Kidney (tissue), 14 donors: ENCODE results near the gene PNLIPRP2. TPM values are rescaled to one million over a fixed set of nuclear protein-coding genes. Genes with fewer than 3 reads are reported as not detected.

Experiments used
- DNase-seq, 5 donors: peaks; one replicate each; pipeline ENCODE4 v3.0.0-alpha.2; 2013 to 2020
- FAIRE-seq: peaks from 2 replicates; lab custom pipeline; 2012; peaks lifted over from hg19 to GRCh38; lab: Jason Lieb, UNC
- H3K27ac ChIP-seq, 2 donors: one replicate each; pipeline ENCODE4 v1.7.0; 2013; ENCODE audit warnings: low read depth in 2 of 2, low read length in 2 of 2, inconsistent platforms in 1 of 2
- H3K27me3 ChIP-seq: one replicate; pipeline ENCODE4 v1.7.1; 2013; ENCODE audit warnings: low read length, inconsistent platforms; ENCODE audit not compliant: control insufficient read depth, insufficient read depth
- H3K36me3 ChIP-seq, 3 donors: one replicate each; pipeline versions ENCODE4 v1.7.0 to v1.7.1; 2013; ENCODE audit warnings: low read length in 3 of 3, control low read depth in 1 of 3, inconsistent platforms in 1 of 3; ENCODE audit not compliant: insufficient read depth in 3 of 3, control insufficient read depth in 2 of 3
- H3K4me1 ChIP-seq, 3 donors: one replicate each; pipeline versions ENCODE4 v1.7.0 to v1.7.1; 2013; ENCODE audit warnings: low read length in 3 of 3, inconsistent platforms in 1 of 3, low read depth in 1 of 3; ENCODE audit not compliant: control insufficient read depth in 2 of 3, insufficient read depth in 2 of 3
- H3K4me3 ChIP-seq, 3 donors: one replicate each; pipeline versions ENCODE4 v1.7.0 to v1.8.1; 2013; ENCODE audit warnings: low read length in 3 of 3, control low read depth in 1 of 3, inconsistent platforms in 1 of 3
- H3K9ac ChIP-seq, 3 donors: one replicate each; pipeline versions ENCODE4 v1.7.0 to v1.7.1; 2013; ENCODE audit warnings: low read length in 3 of 3, control low read depth in 1 of 3, inconsistent platforms in 1 of 3
- H3K9me3 ChIP-seq, 3 donors: one replicate each; pipeline versions ENCODE4 v1.7.0 to v1.7.1; 2013; ENCODE audit warnings: low read length in 3 of 3, control low read depth in 1 of 3, inconsistent platforms in 1 of 3; ENCODE audit not compliant: control insufficient read depth in 2 of 3, insufficient read depth in 1 of 3
- intact Hi-C: fragments of 100-400 bp; cut with DNase I; formaldehyde crosslinking; loops from one replicate; pipeline ENCODE4 v1.11.1; 2022
- polyA plus RNA-seq: library from polyadenylated mRNA; stranded (reverse); fragments of 350-450 nt; fragmentation: Illumina TruSeq; extraction: RNeasy Lipid Tissue Mini Kit (QIAGEN cat#74804); gene quantifications from one replicate; pipeline ENCODE4 v1.2.3, GENCODE V29; 2014; ENCODE audit warnings: low read depth, low replicate concordance; ENCODE audit not compliant: insufficient read depth
- total RNA-seq: library from RNA; stranded (reverse); fragmentation: NEBNext Ultra II Directional; extraction: Animal tissue kit (Norgen Biotek cat#: 25700); gene quantifications from one replicate; pipeline ENCODE4 v1.2.1, GENCODE V29; 2021
- TF ChIP-seq, protein P1 (sequence below): IDR thresholded peaks from 3 replicates; pipeline ENCODE4 v1.5.1; 2012; ENCODE audit warnings: mild to moderate bottlenecking, moderate library complexity, borderline replicate concordance; ENCODE audit not compliant: insufficient read depth; ENCODE audit errors: extremely low read depth
- donor health status: control.
- donor health status: control.
- donor health status: control.
- donor health status: control.
- donor health status: control.
- donor health status: DM: yes; HTN: yes; CAD: no.
- donor health status: Normal renal cell carcinoma (clear cell type).

Gene PNLIPRP2
- total and polyA plus RNA-seq, 2 donors from 2014 or later, result not detected

DNA sequence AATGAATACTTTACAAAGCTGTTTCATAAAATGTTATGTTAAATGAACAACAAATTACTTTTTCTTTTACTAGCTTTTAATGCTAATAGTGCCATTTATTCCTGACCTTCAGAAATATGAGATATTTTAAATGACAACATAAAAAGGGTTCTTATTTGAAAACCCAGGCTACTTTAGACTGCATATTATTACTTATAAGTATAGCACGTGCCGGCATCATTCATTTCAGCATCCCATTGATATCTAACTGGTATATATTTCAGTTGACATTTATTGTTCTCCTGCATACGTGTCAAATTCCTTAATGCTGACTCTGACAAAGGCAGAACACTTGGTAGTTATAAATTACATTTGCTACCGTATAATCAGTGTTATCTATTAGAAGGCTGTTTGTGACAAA is 35.3 kb downstream of the PNLIPRP2 start:
- no peak overlapping the region for H3K9ac ChIP-seq
- H3K27ac ChIP-seq, result no peak overlapping the region
- H3K36me3 ChIP-seq, result no peaks in the 10 kb centered on the region
- H3K4me1 ChIP-seq, result no peaks in the 10 kb centered on the region
- DNase-seq (no peak), FAIRE-seq (no peak)
- H3K4me3 ChIP-seq, result no peak overlapping the region
- TF ChIP-seq, protein P1, sequence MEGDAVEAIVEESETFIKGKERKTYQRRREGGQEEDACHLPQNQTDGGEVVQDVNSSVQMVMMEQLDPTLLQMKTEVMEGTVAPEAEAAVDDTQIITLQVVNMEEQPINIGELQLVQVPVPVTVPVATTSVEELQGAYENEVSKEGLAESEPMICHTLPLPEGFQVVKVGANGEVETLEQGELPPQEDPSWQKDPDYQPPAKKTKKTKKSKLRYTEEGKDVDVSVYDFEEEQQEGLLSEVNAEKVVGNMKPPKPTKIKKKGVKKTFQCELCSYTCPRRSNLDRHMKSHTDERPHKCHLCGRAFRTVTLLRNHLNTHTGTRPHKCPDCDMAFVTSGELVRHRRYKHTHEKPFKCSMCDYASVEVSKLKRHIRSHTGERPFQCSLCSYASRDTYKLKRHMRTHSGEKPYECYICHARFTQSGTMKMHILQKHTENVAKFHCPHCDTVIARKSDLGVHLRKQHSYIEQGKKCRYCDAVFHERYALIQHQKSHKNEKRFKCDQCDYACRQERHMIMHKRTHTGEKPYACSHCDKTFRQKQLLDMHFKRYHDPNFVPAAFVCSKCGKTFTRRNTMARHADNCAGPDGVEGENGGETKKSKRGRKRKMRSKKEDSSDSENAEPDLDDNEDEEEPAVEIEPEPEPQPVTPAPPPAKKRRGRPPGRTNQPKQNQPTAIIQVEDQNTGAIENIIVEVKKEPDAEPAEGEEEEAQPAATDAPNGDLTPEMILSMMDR, result no peak
- intact Hi-C loops, result no loop called here
- no peaks in the 10 kb centered on the region for H3K27me3 ChIP-seq
- H3K9me3 ChIP-seq, result no peaks in the 10 kb centered on the region

DNA sequence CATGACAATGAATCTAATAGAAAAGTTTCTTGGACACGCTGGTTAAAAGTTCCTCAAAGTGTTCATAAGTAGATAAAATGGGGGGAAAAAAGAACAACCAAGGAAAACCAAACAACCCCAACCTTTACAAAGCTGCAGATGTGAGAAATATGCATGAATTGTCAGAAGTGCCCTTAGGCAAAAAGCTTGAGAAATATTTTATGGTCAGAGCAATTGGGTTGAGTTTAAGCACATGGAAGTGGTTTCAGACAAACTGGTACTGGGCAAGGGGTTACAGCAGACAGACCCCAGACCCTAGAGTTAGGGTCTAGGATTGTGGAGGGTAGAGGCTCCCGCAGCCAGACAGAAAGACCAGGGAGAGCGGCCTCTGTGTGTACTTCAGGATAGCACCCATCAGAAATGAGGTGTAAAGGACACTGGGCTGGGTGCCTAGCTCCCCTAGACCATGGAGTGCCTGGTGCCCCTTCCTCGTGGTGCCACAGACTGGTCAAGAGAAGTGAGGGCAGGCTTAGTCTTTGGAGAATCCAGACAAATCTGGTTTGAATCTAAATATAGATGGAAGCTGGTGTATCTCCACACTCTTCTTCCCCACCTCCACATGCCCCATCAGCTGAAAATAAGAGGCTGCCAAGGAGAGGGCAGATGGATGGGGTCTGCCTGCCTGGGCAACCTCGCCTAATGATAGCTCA is 37.3 kb downstream of the PNLIPRP2 start:
- intact Hi-C loops, result no loop called here
- H3K9me3 ChIP-seq, result no peaks in the 10 kb centered on the region
- H3K9ac ChIP-seq, result no peak overlapping the region
- no peaks in the 10 kb centered on the region for H3K27me3 ChIP-seq
- FAIRE-seq (no peak), DNase-seq (no peak)
- no peak overlapping the region for H3K27ac ChIP-seq
- no peak overlapping the region for H3K4me3 ChIP-seq
- H3K4me1 ChIP-seq, result no peaks in the 10 kb centered on the region
- TF ChIP-seq, protein P1, result no peak
- no peaks in the 10 kb centered on the region for H3K36me3 ChIP-seq

DNA sequence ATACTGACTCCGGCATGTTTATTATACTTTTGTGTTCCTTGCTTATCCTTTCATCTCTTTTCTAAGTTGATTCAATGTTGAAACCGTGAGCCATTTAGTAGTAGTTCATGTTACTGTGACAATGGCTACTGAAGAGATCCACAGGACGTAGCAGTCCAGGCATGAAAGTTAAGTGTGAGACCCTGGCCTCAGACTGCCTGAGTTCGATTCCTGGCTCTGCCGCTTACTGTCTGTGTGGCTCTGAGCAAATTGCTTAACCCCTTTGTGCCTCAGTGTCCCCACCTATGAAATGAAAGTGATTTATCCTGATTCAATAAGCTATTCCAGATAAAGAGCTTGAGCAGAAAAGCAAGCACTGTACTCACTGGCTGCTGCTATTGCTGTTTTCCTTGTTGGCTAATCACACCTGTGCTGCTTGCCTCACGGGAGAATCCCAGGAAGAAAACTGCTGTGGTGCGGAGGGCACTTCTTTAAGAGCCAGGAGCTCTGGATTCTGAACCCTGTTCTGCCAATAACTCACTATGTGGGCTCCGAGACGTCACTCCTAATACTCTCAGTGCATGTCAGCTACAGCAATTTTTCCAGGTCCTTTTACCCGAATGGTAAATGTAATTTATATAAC is 38.4 kb downstream of the PNLIPRP2 start:
- FAIRE-seq (no peak), DNase-seq (no peak)
- intact Hi-C loops, result no loop called here
- H3K4me3 ChIP-seq, result no peak overlapping the region
- no peaks in the 10 kb centered on the region for H3K9me3 ChIP-seq
- TF ChIP-seq, protein P1, result no peak
- H3K27me3 ChIP-seq, result no peaks in the 10 kb centered on the region
- no peak overlapping the region for H3K27ac ChIP-seq
- no peaks in the 10 kb centered on the region for H3K36me3 ChIP-seq
- no peak overlapping the region for H3K9ac ChIP-seq
- H3K4me1 ChIP-seq, result no peaks in the 10 kb centered on the region
